Naive thymus-derived CD4-positive, alpha-beta T cell (primary cell): ENCODE data around the gene DNAJA4. TPM values are rescaled to one million over a fixed set of nuclear protein-coding genes. Genes with fewer than 3 reads are reported as not detected.
A peak's percentile ranks its signal among the peaks of the same experiment; 100 is the strongest.

Experiments
- ATAC-seq: fragments of 150-1000 bp; cut with Tn5 transposase; 2 replicates; pipeline ENCODE4 v1.10.0; 2021; ENCODE audit warnings: mild to moderate bottlenecking, moderate library complexity
- CTCF ChIA-PET: fragments of 350-600 bp; sonication (Branson Sonifier 250); formaldehyde crosslinking; loops from one replicate; lab custom pipeline; 2021; ENCODE audit warnings: antibody characterized with exemption; lab: Charles Lee
- POLR2A ChIA-PET: fragments of 350-600 bp; sonication (Branson Sonifier 250); formaldehyde crosslinking; loops from one replicate; lab custom pipeline; 2021; ENCODE audit warnings: antibody characterized with exemption, inconsistent platforms; lab: Charles Lee
- DNase-seq, 9 donors: peaks; one replicate each; pipeline versions ENCODE4 v3.0.0 to v3.0.0-alpha.2; 2020 to 2022; ENCODE audit warnings: mixed read lengths in 1 of 9
- H3K27ac ChIP-seq: one replicate; pipeline ENCODE4 v1.7.0; 2013; ENCODE audit warnings: mild to moderate bottlenecking, low read depth, low read length, moderate library complexity
- H3K27me3 ChIP-seq, 2 donors: one replicate each; pipeline ENCODE4 v1.7.0; 2013; ENCODE audit warnings: low read length in 2 of 2, mild to moderate bottlenecking in 2 of 2, moderate library complexity in 2 of 2; ENCODE audit not compliant: control insufficient read depth in 2 of 2, insufficient read depth in 2 of 2
- H3K36me3 ChIP-seq, 3 experiments: 1 replicate in 2 of 3; 2 replicates in 1 of 3; pipeline ENCODE4 v1.7.0; 2013; ENCODE audit warnings: low read length in 3 of 3, mild to moderate bottlenecking in 3 of 3, moderate library complexity in 1 of 3; ENCODE audit not compliant: insufficient read depth in 3 of 3, control insufficient read depth in 2 of 3
- H3K4me1 ChIP-seq, 2 donors: one replicate each; pipeline ENCODE4 v1.7.0; 2013; ENCODE audit warnings: low read length in 2 of 2, mild to moderate bottlenecking in 2 of 2, moderate library complexity in 1 of 2; ENCODE audit not compliant: control insufficient read depth in 2 of 2, insufficient read depth in 2 of 2
- H3K4me3 ChIP-seq: 2 replicates; pipeline ENCODE4 v1.7.0; 2013; ENCODE audit warnings: mild to moderate bottlenecking, low read length
- H3K9me3 ChIP-seq, 3 experiments: 1 replicate in 2 of 3; 2 replicates in 1 of 3; pipeline ENCODE4 v1.7.0; 2013; ENCODE audit warnings: low read length in 3 of 3; ENCODE audit not compliant: control insufficient read depth in 2 of 3
- H3K27ac Mint-ChIP-seq, 9 donors: one replicate each; pipeline ENCODE4 v1.8.0; 2020 to 2022; ENCODE audit warnings: mixed read lengths in 9 of 9, mild to moderate bottlenecking in 8 of 9, moderate library complexity in 5 of 9, inconsistent platforms in 2 of 9
- H3K27me3 Mint-ChIP-seq, 5 donors: one replicate each; pipeline ENCODE4 v1.8.0; 2021 to 2022; ENCODE audit warnings: mixed read lengths in 5 of 5, mild to moderate bottlenecking in 1 of 5
- H3K36me3 Mint-ChIP-seq, 5 donors: one replicate each; pipeline ENCODE4 v1.8.0; 2020 to 2022; ENCODE audit warnings: mixed read lengths in 5 of 5, mild to moderate bottlenecking in 3 of 5, inconsistent platforms in 1 of 5
- H3K4me1 Mint-ChIP-seq, 7 donors: one replicate each; pipeline ENCODE4 v1.8.0; 2020 to 2022; ENCODE audit warnings: mixed read lengths in 7 of 7, mild to moderate bottlenecking in 3 of 7, inconsistent platforms in 1 of 7
- H3K4me3 Mint-ChIP-seq, 10 donors: one replicate each; pipeline ENCODE4 v1.8.0; 2020 to 2022; ENCODE audit warnings: mild to moderate bottlenecking in 10 of 10, mixed read lengths in 10 of 10, moderate library complexity in 6 of 10, inconsistent platforms in 2 of 10
- H3K9me3 Mint-ChIP-seq, 11 donors: one replicate each; pipeline ENCODE4 v1.8.0; 2020 to 2022; ENCODE audit warnings: mixed read lengths in 11 of 11, mild to moderate bottlenecking in 4 of 11, inconsistent platforms in 1 of 11, moderate library complexity in 1 of 11
- intact Hi-C, 2 donors: fragments of 100-400 bp; cut with micrococcal nuclease; formaldehyde crosslinking; loops; one replicate each; pipeline ENCODE4 v1.15.1; 2023
- polyA plus RNA-seq, 2 donors: library from polyadenylated mRNA; unstranded; fragments of 300-500 nt; fragmentation: Illumina TruSeq; gene quantifications; one replicate each; pipeline ENCODE4 v1.2.3, GENCODE V29; 2021
- total RNA-seq, 6 experiments: library from RNA in 5 of 6; stranded (reverse) in 5 of 6; gene quantifications; 1 replicate in 5 of 6; 2 replicates in 1 of 6; pipeline ENCODE4 v1.2.3 and lab custom pipeline; 2021 to 2026

Gene DNAJA4
- total and polyA plus RNA-seq, 7 experiments from 2014 or later = 9.9 to 44.7 (median 35.0) TPM

DNA sequence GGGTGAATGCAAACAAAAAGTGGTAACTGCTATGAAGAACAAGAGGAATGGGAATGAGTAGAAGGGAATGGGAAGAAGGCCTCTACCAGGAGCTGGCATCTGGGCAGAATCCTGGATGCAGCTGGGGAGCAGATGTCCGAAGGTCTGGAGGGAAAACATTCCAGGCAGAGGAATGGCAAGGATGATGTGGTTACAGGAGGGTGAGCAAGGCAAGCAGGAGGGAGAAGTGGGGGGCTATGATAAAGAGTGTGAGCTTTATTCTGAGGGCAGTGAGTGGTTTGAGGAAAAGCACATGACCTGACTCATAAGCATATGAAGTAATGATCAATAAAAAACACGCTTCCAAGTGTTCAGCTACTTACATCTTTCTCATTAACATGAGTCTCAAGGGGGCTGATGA, 18.0 kb downstream of the DNAJA4 start:
- no peaks in the 10 kb centered on the region for H3K9me3 Mint-ChIP-seq
- no peak overlapping the region for H3K4me3 Mint-ChIP-seq
- no peaks in the 10 kb centered on the region for H3K4me1 ChIP-seq
- ChIA-PET CTCF (interaction anchor here (0.8 to 1.4 kb wide), 2 partner anchors 10 to 42 kb away, joined by 3 to 6 read pairs; no protein-coding TSS in a partner anchor), POLR2A (interaction anchor here (1.0 to 1.4 kb wide), 2 partner anchors 11 to 17 kb away, joined by 4 to 5 read pairs; no protein-coding TSS in a partner anchor)
- no peaks in the 10 kb centered on the region for H3K27me3 ChIP-seq
- peaks cover 0 to 7% (median 2%) of the 10 kb centered on the region in 7 donors for H3K4me1 Mint-ChIP-seq
- peak overlapping the region in 4 of 9 donors; percentile 11 to 76 (median 47) for H3K27ac Mint-ChIP-seq
- peaks cover 6 to 44% (median 19%) of the 10 kb centered on the region in 5 donors for H3K36me3 Mint-ChIP-seq
- intact Hi-C loops = no loop called here
- no peaks in the 10 kb centered on the region for H3K9me3 ChIP-seq
- H3K4me3 ChIP-seq = no peak overlapping the region
- DNase-seq (no peak), ATAC-seq (no peak)
- H3K27ac ChIP-seq = no peak overlapping the region
- no peaks in the 10 kb centered on the region for H3K27me3 Mint-ChIP-seq
- H3K36me3 ChIP-seq = peaks cover 6 to 88% (median 18%) of the 10 kb centered on the region in 3 experiments

- Mint-ChIP-seq H3K27me3 (no peaks in the 10 kb centered on the region), H3K9me3 (peaks cover 0 to 1% (median 0%) of the 10 kb centered on the region in 11 donors), H3K4me3 (no peak overlapping the region), H3K27ac (no peak overlapping the region), H3K36me3 (peaks cover 4 to 55% (median 24%) of the 10 kb centered on the region in 5 donors), H3K4me1 (peaks cover 0 to 7% (median 2%) of the 10 kb centered on the region in 7 donors)
- intact Hi-C loops = no loop called here
- H3K36me3 ChIP-seq = peaks cover 10 to 92% (median 18%) of the 10 kb centered on the region in 3 experiments
- no peaks in the 10 kb centered on the region for H3K4me1 ChIP-seq
- ChIA-PET POLR2A (no interaction called here), CTCF (interaction anchor here (0.7 kb wide), 1 partner anchor 294 kb away, joined by 4 read pairs; no protein-coding TSS in a partner anchor)
- DNase-seq (no peak), ATAC-seq (no peak)
- H3K9me3 ChIP-seq = no peaks in the 10 kb centered on the region
- no peaks in the 10 kb centered on the region for H3K27me3 ChIP-seq
- no peak overlapping the region for H3K27ac ChIP-seq
- H3K4me3 ChIP-seq = no peak overlapping the region
Observed at GRCh38 chr15:78284758-78285157, 20.4 kb downstream of the DNAJA4 start.

- Histone ChIP-seq H3K4me3 (no peak overlapping the region), H3K9me3 (no peaks in the 10 kb centered on the region), H3K4me1 (no peaks in the 10 kb centered on the region), H3K27me3 (no peaks in the 10 kb centered on the region), H3K36me3 (peaks cover 3 to 82% (median 5%) of the 10 kb centered on the region in 3 experiments), H3K27ac (no peak overlapping the region)
- ATAC-seq = no peak
- POLR2A ChIA-PET = no interaction called here
- peaks cover 0 to 1% (median 0%) of the 10 kb centered on the region in 11 donors for H3K9me3 Mint-ChIP-seq
- H3K4me3 Mint-ChIP-seq = no peak overlapping the region
- intact Hi-C loops = no loop called here
- peaks cover 7 to 60% (median 26%) of the 10 kb centered on the region in 5 donors for H3K36me3 Mint-ChIP-seq
- H3K27me3 Mint-ChIP-seq = no peaks in the 10 kb centered on the region
- CTCF ChIA-PET = no interaction called here
- DNase-seq = no peak
- peak overlapping the region in 1 of 9 donors; percentile 10 for H3K27ac Mint-ChIP-seq
- H3K4me1 Mint-ChIP-seq = peaks cover 0 to 11% (median 4%) of the 10 kb centered on the region in 7 donors
Observed at GRCh38 chr15:78290222-78290621, 25.9 kb downstream of the DNAJA4 start.

DNA sequence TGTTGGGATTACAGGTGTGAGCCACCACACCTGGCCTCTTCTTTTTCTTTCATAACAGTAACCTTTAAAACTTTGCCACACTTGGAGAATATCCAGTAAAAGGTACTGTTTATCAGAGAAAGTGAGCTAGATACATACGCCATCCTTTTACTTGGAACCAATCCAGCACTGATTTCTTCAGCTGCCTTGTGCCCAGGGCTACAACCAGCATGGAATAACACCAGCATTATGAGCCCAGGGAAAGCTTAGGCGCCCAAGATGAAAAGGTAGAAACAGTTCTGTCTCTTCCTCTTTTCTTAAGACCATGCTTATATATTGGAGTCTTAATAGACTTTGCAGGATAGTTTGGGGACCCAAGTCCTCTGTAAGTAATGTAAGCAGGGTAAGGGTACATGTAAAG, 26.7 kb downstream of the DNAJA4 start:
- ATAC-seq (no peak), DNase-seq (no peak)
- Histone ChIP-seq H3K9me3 (no peaks in the 10 kb centered on the region), H3K4me1 (no peaks in the 10 kb centered on the region), H3K27ac (no peak overlapping the region), H3K4me3 (no peak overlapping the region), H3K36me3 (peaks cover 0 to 76% (median 5%) of the 10 kb centered on the region in 3 experiments), H3K27me3 (no peaks in the 10 kb centered on the region)
- Mint-ChIP-seq H3K36me3 (peaks cover 7 to 60% (median 24%) of the 10 kb centered on the region in 5 donors), H3K27ac (peak overlapping the region in 1 of 9 donors; percentile 12), H3K9me3 (peaks cover 0 to 1% (median 0%) of the 10 kb centered on the region in 11 donors), H3K27me3 (no peaks in the 10 kb centered on the region), H3K4me1 (peaks cover 0 to 12% (median 7%) of the 10 kb centered on the region in 7 donors), H3K4me3 (no peak overlapping the region)
- intact Hi-C loops = no loop called here
- CTCF ChIA-PET = interaction anchor here (2.1 kb wide), 1 partner anchor 9 kb away, joined by 6 read pairs; no protein-coding TSS in a partner anchor
- POLR2A ChIA-PET = interaction anchor here (0.6 to 1.3 kb wide), 2 partner anchors 9 to 27 kb away, joined by 3 to 4 read pairs; partner anchors contain the start of genes DNAJA4 and SKIC8

- Mint-ChIP-seq H3K36me3 (peaks cover 4 to 54% (median 17%) of the 10 kb centered on the region in 5 donors), H3K4me1 (peaks cover 0 to 10% (median 7%) of the 10 kb centered on the region in 7 donors), H3K9me3 (peaks cover 0 to 1% (median 0%) of the 10 kb centered on the region in 11 donors), H3K27ac (no peak overlapping the region), H3K4me3 (no peak overlapping the region), H3K27me3 (no peaks in the 10 kb centered on the region)
- H3K27me3 ChIP-seq = no peaks in the 10 kb centered on the region
- no peak overlapping the region for H3K27ac ChIP-seq
- H3K9me3 ChIP-seq = no peaks in the 10 kb centered on the region
- DNase-seq = no peak
- peaks cover 0 to 69% (median 5%) of the 10 kb centered on the region in 3 experiments for H3K36me3 ChIP-seq
- H3K4me1 ChIP-seq = no peaks in the 10 kb centered on the region
- intact Hi-C loops = no loop called here
- ATAC-seq = no peak
- CTCF ChIA-PET = interaction anchor here (2.1 kb wide), 1 partner anchor 9 kb away, joined by 6 read pairs; no protein-coding TSS in a partner anchor
- POLR2A ChIA-PET = interaction anchor here (1.3 kb wide), 1 partner anchor 8 kb away, joined by 4 read pairs; the partner anchor contains the start of gene SKIC8
- no peak overlapping the region for H3K4me3 ChIP-seq
Observed at GRCh38 chr15:78291698-78292097, 27.3 kb downstream of the DNAJA4 start.

GRCh38 chr15:78292219-78292618, 27.9 kb downstream of the DNAJA4 start:
- H3K4me3 ChIP-seq = no peak overlapping the region
- no peaks in the 10 kb centered on the region for H3K4me1 ChIP-seq
- no peaks in the 10 kb centered on the region for H3K27me3 Mint-ChIP-seq
- ATAC-seq (no peak), DNase-seq (no peak)
- H3K36me3 ChIP-seq = peaks cover 0 to 64% (median 5%) of the 10 kb centered on the region in 3 experiments
- no peaks in the 10 kb centered on the region for H3K27me3 ChIP-seq
- H3K27ac ChIP-seq = no peak overlapping the region
- ChIA-PET CTCF (interaction anchor here (0.6 to 2.1 kb wide), 2 partner anchors 10 to 176 kb away, joined by 3 to 6 read pairs; no protein-coding TSS in a partner anchor), POLR2A (interaction anchor here (1.0 kb wide), 1 partner anchor 9 kb away, joined by 4 read pairs; no protein-coding TSS in a partner anchor)
- H3K4me3 Mint-ChIP-seq = no peak overlapping the region
- H3K36me3 Mint-ChIP-seq = peaks cover 3 to 49% (median 17%) of the 10 kb centered on the region in 5 donors
- no peaks in the 10 kb centered on the region for H3K9me3 ChIP-seq
- intact Hi-C loops = no loop called here
- H3K27ac Mint-ChIP-seq = no peak overlapping the region
- H3K4me1 Mint-ChIP-seq = peaks cover 4 to 12% (median 7%) of the 10 kb centered on the region in 7 donors
- H3K9me3 Mint-ChIP-seq = peaks cover 0 to 1% (median 0%) of the 10 kb centered on the region in 11 donors
